Fibroblast of gingiva (primary cell): ENCODE data around the gene UBE2V1.

ENCODE experiments used
- DNase-seq: peaks from one replicate; pipeline ENCODE4 v3.0.0-alpha.2; 2011; ENCODE audit warnings: low read depth

Gene UBE2V1

DNA sequence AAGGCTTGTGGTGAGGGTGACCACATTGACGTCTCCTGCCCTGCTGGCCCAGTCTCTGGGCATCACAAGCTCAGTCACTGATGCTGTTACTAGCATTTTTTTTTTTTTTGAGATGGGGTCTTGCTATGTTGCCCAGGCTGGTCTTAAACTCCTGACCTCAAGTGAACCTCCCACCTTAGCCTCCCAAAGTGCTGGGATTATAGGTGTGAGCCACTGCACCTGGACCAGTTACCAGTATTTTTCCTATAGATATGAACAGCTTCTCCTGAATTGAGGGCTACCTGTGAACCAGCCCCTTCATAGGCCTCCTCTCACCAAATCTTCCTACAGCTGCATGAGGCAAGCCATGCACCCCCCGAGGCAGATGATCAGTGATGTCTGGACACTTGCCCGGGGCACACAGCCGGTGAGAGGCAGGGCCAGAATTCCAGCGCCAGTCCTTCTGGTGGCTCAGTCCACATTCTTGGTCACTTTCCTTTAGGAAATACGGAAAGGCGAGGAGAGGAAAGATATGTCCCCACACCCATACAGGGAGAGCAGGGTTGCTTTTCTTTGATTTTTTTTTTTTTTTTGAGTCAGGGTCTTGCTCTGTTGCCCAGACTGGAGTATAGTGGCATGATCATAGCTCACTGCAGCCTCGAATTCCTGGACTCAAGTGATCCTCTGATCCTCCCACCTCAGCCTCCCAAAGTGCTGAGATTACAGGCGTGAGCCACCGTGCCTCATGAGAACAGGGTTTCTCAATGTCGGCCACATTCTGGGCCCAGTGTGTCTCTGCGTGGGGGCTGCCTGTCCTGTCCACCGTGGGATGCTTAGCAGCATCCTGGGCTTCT is 50.7 kb downstream of the UBE2V1 start:
- DNase-seq: no peak

DNA sequence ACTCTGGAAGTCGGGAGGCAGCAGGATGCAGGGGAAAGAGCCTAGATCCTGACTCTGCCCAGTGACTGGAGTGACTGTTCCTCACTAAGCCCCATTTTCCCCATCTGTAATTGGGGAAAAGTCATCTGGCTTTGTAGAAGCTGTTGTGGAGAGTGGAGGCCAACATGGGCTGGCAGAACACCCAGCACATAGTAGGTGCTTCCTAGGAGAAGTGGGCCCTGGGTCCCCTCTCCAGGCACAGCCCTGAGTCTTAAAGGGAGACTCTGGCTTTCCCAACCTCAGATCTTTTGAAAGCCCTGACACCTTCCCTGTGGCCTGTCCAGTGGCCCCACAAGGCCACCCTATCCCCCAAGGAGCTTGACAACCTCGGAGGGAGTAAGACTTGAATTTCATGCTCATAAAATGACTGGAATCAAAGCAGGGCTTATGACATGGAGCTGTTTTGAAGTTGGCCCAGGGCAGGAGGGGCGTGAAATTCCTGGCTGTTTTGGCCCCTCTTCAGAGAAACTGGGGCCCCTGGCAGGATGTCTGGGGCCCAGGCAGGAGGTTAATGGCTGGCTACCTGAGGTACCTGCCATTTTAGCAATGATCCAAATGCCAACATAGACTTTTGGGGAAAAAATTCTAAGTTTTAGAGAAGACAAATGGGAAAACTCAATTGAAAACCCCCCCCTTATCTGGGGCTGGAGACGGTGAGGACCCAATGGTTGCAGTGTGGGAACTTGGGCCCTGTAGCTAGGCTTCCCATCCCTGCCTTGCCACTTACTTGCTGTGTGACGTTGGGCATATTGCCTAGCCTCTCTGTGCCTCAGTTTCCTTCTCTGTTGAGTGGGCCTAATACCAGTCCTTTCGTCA is 51.6 kb downstream of the UBE2V1 start:
- no peak for DNase-seq

DNA sequence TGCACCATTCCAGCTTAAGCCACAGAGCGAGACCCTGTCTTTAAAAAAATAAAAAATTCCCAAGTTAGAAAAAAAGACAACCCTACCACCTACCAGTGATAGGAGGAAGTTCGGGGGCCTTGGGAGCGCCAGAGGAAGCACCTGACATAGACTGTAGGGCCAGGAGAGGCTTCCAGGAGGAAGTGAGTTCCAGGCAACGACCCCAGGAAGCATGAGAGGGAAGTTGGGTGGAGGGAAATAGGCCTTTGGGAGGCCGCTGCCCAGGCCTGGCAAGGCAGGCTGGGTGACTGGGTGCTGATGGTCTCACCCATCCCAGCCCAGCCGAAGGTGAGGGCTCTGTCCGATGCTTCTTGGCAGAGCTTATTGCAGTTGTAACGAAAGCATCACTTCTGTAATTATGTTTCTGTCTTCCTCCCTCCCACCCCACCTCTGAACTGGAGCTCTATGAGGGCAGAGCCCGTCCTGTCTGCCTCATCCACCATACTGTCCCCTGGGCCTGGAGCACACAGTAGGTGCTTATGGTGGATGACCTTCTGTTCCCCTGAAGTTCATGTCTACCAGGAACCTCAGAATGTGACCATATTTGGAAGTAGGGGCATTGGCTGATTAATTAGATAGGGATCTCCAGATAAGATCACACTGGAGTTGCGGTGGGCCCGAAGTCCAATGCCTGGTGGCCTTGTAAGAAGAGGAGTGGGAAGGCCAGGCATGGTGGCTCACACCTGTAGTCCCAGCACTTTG is 54.1 kb downstream of the UBE2V1 start:
- DNase-seq: no peak

DNA sequence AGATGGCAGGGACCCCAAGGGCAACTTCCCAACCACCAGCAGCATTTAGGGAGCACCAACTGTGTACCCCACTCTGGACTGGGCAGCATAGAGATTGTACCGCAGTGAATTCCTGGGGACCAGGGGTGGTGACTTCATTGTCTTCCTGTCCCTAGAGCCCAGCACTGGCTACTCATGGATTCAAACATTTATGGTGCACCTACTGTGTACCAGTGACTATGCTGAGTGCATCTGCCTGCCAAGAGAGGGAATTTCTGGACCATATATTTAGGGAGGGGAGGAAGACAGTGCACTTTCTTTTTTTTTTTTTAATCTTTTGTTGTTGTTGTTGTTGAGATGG is 55.3 kb downstream of the UBE2V1 start:
- no peak for DNase-seq

DNA sequence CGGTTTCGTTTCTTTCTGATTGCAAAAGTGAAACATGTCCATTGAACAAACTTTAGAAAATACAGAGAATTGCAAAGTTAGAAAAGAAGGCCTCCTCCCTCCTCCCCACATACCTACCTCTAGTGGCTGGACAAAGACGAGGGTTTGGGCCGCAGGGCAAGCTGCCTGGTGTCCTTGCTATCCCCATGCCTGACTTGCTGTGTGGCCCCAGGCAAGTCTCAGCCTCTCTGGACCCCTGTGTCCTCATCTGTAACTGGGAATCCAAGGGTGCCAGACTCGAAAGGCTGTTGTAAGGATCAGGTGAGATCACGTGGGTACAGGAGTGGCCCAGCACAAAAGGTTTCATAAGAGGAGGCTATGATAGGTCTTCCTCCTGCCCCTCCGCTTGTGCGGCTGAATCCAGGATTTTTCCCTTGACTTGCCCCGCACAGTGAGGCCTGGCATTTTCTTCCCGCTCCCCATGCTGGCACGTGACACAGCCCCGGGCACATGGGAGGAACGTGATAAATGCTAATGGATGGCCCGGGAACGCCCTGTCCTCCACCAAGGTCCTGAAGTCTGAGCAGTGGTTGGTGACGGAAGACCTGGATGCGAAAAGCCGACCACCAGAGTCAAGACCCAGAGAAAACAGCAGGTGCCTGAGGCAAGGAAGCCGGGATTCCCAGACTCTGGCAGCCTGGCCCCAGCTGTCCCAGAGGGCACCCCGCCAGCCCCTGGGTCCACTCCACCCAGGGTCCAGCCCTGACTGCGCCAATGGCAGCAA is 55.8 kb downstream of the UBE2V1 start:
- DNase-seq: no peak

DNA sequence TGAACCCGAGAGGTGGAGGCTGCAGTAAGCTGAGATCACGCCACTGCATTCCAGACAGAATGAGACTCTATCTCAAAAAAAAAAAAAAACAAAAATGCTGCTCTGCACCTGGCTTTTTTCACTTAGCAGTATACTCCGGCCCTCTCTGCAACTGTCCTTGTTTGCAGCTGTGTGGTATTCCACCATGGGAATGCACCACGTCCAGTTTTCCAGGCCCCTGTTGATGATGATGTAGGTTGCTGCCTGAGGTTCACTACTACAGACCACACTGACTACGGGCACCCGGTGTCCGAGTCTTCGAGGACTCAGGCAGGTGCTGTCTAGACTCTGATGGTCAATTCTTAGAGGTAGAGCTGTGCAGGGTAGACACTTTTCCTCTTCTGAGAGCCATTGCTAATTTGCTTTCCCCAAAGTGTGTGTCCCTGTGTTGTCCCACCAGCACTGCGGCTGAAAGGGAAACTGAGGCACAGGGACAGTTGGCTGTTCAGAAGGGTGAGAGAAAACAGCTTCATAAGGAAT is 56.5 kb downstream of the UBE2V1 start:
- no peak for DNase-seq

DNA sequence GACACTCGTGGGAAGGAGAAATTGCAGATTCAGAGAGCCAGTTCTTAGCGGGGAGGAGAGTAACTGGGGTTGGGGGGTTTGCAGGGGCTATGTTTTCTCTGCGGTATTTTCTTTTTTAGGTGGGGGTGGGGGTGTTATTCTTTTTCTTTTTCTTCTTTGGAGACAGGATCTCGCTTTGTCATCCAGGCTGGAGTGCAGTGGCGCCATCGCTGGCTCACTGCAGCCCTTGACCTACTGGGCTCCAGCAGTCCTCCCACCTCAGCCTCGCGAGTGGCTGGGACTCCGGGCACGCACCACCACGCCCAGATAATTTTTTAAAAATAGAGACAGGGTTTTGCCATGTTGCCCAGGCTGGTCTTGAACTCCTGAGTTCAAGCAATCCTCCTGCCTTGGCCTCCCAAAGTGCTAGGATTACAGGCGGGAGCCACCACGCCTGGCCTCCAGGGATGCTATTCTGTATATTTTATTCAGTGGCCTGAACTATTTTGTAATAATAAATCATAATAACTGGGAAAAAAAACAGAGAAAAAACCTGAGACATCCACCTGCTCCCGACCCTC is 57.3 kb downstream of the UBE2V1 start:
- DNase-seq: no peak

DNA sequence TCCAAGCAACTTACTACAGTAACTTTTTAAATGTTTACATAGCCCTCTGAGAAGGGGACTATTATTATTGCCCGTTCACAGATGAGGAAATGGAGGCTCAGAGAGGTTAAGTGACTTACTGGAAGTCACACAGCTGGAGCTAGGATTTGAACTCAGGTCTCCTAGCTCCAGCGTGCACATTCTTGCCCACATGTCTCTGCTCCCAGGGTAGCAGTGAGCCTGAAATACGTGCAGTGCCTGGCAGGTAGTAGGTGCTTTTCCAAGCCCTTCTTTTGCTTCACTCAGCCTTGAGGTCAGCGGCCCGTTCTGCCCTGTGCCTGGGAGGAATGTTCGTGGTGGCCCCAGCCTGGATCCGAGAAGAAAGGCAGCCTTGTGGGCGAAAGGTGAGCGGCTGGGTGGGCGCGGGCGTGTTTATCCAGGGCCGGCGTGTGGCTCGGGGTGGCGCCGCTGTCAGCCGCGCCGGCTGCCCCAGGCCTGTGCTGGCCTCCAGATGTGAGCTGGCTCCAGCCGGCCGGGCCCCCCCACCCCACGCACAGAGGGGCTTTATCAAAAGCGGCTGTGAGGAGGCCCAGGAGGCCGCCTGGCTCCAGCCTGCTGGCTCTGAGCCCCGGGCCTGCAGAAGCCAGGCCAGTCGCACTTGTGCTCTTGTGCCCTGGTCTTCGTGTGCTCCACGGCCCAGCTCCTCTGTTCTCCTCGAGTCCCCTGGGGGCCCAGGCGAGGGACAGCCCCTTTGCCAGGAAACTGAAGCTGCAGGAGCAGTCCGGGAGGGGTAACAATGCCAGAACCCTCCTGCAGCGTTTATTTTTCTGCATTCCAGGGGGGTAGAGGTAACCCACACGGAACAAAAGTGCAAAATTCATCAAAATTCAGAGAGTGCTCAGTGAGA is 58.1 kb downstream of the UBE2V1 start:
- peak; percentile 84 for DNase-seq

DNA sequence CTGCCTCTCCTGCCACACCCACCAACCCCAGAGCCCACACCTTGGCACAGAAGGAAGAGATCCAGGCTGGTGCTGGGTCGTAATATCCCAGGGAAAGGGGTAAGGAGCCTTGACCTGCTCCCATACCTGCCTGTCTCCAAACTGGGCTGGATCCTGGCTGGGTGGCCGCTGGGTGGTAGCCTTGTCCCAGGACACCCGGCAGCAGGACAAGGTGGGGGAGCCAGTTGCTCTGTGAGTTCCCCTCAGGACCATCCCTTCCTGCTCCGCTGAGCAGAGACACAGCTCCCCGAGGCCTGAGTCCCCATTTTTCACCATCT is 58.8 kb downstream of the UBE2V1 start:
- DNase-seq: no peak

DNA sequence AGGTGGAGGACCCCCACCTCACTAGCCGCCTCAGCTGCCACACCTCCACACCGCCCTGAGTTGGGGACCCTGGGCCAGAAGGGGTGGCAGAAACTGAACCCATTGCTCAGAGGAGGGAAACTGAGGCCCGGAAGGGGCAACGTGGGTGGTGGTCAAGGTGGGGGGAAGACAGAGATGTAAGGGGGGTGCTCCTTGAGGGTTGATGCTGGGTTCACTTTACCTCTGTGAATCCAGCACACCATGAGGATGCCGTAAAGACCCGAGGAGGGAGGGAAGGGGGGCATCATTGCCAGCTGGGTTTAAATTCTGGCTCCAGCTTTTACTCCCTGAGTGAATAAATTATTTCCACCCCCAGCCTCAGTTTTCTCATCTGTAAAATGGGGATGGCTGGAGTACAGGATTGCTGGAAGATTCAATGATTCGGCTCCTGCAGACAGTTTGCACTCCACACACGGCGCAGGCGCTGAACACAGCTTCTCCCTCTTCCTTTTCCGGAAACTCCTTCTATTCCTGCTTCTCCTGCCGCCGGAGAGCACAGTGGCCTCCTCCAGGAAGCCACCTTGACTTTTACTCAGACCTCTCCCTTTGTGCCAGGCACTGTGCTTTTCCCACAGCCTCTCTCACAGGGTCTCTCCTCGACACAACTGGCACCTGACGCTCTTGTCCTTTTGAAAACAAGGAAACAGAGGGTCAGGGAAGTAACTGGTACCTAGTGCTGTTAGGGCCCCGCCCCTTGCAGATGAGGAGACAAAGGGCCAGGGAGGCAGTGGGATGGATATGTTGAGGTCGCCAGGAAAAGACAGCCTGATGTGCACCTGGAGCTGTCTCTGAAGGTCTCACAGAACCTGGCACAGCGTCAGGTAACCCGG is 59.4 kb downstream of the UBE2V1 start:
- no peak for DNase-seq

DNA sequence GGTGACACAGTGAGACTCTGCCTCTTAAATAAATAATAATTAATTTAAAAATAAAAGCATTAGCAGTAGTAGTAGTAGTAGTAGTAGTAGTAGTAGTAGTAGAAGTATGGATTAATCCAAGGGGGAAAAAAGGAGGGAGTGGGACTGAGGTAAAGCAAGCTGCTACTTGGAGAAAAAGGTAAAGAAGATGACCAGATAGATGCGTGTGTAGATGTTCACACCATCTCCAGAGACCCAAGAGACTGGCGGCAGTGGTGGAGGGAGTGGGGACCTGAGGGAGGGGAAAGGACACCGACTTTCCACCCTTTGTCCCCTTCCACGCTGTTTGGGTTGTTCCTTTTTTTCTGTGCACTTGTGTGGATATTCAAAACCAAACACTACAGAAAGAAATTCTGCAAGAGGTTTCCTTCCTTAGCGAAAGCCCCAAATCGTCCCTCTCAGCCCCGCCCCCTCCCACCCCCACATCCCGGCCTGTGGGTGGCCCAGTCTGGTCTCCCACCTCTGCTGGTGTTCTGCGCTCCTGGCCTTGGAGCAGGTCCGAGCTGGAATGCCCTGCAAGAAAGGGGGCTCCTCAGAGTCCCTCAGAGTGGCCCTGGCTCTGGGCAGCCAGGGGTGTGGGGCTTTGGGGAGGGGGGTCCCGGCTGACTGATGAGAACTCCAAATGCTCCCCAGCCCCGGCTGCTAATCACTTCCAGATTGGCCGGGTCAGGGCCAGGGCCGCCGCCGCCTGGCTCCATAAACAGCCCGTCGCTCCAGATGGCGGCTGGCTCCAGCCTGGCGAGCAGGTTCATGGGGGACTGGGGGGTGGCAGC is 60.2 kb downstream of the UBE2V1 start:
- DNase-seq: no peak

DNA sequence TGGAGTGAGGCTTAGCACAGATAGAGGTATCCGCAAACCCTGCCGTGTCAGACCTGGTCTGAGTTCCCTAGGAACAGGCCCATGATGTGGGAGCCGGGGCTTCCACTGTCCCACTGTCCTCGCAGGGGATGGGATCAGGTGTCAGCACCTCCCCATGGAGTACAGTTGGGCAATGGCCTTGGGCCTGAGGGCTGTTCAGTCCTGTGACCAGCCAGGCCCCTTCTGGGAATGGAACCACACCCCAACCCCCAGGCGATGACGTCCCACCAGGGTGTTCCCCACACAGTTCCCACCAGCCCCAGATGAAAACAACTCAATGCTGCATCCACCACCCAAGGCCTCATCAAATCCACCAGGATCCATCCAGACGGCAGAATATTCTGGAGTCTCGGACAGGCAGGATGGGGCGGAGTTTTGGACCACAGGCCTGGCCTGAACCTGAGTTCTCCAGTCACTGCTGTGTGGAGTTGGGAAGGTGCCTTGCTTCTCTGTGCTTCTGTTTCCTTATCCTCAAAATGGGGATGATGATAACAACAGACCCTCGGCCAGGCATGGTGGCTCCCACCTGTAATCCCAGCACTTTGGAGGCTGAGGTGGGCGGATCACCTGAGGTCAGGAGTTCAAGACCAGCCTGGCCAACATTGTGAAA is 62.2 kb downstream of the UBE2V1 start:
- DNase-seq: peak; percentile 76

DNA sequence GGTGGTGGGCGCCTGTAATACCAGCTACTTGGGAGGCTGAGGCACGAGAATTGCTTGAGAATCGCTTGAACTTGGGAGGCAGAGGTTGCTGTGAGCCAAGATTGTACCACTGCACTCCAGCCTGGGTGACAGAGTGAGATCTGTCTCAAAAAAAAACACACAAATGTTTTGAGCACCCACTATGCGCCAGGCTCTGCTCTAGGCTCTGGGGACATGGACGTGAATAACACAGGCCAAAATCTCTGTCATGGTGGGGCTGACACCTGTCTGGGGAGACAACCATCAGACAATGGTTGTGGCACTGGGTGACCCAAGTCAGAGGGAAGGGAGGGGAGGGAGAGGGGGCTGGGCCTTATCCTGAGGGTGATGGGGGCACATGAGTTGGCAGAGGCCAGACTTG is 62.7 kb downstream of the UBE2V1 start:
- no peak for DNase-seq

DNA sequence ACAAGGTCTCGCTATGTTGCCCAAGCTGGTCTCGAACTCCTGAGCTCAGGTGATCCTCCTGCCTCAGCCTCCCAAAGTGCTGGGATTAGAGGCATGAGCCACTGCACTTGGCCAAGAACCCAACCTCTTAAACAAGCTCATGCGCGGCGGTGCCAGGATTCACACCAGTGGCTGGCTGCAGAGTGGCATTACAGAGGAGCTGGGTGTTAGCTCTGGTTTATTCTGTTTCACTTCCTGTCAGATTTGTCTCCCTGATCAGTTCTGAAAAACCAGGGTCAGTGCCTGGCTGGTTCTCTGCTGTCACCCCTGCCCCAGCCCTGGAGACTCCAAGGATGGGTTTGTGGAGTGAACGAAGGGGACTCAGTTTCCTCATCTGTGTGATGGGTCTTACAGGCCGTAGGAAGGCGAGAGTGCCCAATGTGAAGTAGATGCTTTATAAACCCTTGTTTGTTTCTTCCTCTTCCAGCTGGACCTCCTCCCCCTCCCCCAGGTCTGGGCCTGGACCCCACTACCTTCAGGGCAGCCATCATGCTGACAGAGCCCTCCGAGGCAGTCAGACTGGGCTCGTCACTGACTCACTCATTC is 63.4 kb downstream of the UBE2V1 start:
- DNase-seq: no peak

DNA sequence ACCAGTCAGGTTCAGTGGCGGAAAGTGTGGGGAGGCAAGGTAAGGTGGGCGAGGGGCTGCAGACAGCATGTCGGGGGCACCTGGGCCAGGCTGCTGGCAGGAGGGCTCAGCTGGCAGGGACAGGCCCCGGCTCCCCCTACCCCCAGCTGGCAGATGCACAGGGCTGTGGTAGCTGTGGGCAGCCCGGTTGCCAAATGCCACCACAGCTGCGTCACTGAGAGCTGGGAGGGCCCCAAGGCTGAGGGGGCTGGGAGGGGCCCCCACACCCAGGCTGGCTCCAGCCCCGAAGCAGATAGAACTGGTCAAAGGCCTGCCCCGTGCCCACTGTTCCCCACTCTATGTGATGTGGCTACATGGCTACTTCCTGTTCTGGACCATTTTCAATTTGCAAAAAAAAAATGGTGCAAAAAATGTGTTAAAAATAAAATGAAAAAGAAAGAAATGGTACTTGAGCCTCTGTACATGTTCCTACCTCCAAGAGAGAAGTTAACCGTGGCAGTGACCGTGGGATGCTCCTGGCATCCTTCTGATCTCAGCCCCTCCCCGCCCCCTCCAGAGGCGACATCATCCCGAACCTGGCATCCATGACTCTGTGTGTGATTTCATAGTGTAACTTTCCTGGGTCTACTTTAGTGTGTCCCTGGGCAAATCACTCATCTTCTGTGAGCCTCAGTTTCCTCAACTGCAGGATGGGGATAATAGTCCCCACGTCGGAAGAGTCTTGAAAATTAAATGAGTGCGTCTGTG is 64.4 kb downstream of the UBE2V1 start:
- peak; percentile 69 for DNase-seq

DNA sequence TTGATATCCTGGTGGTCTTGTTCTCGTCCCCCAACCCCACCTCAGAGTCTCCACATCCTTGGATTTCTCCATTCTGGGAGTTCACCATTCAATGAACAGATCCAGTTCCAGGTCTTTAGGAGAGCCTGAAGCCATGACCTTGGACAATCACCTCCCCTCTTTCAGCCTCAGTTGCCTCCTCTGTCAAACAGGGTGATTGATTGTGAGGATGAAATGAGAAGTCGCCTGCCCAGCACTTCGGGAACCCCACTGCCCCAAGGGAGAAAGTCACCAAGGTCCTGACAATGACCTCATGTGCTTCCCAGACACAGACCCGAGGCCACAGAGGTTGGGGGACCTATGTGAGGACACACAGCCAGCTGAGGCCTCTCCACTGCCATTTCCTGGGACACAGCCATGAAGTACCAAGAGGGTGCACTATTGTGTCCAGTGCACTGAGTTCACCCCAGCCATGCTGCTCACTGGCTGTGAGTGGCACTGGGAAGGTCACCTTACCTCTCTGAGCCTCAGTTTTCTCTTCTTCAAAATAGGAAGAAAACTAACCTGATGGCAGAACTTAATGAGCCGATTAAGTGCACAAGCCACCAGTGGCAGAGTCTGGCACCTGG is 68.5 kb downstream of the UBE2V1 start:
- DNase-seq: no peak
